Measurements from ENCODE around the gene EHMT1.
"Not testable (repeated sequence)": the region's sequence is repeated elsewhere in the genome, so short reads cannot be mapped to it uniquely, and the experiment has no call there.

EHMT1 gene

DNA sequence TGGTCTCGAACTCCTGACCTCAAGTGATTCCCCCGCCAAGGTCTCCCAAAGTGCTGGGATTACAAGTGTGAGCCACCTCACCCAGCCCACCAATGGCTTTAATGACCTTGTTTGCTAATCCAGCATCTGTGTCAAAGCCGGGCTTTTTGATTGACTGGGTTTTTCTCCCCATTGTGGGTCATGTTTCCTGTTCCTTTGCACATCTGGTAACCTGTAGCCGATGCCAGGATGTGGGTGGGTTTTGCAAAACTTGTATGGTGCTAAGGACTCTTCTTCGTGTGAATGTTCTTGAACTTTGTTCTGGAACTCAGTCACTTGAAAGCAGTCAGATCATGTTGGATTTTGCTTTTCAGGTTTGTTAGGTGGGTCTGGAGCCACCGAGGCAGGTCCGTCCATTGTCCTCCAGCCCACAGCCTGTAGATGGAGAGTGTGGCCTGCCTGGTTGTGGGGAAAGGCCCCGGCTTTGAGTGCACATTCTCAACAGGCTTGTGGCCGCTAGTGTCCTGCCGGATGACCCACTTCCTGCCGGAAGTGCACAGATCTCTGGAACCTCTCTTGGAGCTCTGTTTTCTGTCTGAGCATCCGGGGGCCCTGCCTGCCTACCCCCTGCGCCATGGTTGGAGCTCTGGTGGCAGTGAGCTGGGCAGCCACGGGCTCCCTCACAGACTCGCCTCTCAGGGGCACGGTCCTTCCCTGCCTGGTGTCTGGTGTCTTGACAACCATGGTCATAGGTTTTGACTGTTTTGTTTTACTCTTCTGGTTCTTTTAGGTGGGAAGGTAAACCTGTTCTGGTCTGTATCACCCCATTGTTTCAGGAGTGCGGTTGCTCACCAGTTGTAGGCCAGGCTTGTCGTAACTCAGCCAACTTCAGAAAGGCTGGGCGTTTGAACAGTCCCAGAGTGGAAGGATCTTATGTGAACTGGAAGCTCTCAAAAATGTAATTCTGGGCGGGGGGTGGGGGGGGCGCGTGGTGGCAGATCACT, 189.2 kb downstream of the EHMT1 start:
- Histone ChIP-seq H3K27me3 (ENCODE audit: insufficient read depth, poor library complexity, severe bottlenecking) (no peaks in the 10 kb centered on the region), H3K4me3 (replicated peaks; ENCODE audit: insufficient read depth, low read length) (no peak overlapping the region), H3K27ac (replicated peaks) (no peak overlapping the region)
- TF ChIP-seq GABPA (IDR thresholded peaks at IDR 0.05; ENCODE audit: low read depth) (no peak), POLR2AphosphoS5 (IDR thresholded peaks at IDR 0.05; ENCODE audit: low read depth) (no peak), SPI1 (IDR thresholded peaks at IDR 0.05; ENCODE audit: borderline replicate concordance, low read depth) (no peak)
- TF ChIP-seq, protein P1, sequence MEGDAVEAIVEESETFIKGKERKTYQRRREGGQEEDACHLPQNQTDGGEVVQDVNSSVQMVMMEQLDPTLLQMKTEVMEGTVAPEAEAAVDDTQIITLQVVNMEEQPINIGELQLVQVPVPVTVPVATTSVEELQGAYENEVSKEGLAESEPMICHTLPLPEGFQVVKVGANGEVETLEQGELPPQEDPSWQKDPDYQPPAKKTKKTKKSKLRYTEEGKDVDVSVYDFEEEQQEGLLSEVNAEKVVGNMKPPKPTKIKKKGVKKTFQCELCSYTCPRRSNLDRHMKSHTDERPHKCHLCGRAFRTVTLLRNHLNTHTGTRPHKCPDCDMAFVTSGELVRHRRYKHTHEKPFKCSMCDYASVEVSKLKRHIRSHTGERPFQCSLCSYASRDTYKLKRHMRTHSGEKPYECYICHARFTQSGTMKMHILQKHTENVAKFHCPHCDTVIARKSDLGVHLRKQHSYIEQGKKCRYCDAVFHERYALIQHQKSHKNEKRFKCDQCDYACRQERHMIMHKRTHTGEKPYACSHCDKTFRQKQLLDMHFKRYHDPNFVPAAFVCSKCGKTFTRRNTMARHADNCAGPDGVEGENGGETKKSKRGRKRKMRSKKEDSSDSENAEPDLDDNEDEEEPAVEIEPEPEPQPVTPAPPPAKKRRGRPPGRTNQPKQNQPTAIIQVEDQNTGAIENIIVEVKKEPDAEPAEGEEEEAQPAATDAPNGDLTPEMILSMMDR (IDR thresholded peaks at IDR 0.05; ENCODE audit: insufficient read depth, low read length), result no peak
- TF ChIP-seq, protein P2, sequence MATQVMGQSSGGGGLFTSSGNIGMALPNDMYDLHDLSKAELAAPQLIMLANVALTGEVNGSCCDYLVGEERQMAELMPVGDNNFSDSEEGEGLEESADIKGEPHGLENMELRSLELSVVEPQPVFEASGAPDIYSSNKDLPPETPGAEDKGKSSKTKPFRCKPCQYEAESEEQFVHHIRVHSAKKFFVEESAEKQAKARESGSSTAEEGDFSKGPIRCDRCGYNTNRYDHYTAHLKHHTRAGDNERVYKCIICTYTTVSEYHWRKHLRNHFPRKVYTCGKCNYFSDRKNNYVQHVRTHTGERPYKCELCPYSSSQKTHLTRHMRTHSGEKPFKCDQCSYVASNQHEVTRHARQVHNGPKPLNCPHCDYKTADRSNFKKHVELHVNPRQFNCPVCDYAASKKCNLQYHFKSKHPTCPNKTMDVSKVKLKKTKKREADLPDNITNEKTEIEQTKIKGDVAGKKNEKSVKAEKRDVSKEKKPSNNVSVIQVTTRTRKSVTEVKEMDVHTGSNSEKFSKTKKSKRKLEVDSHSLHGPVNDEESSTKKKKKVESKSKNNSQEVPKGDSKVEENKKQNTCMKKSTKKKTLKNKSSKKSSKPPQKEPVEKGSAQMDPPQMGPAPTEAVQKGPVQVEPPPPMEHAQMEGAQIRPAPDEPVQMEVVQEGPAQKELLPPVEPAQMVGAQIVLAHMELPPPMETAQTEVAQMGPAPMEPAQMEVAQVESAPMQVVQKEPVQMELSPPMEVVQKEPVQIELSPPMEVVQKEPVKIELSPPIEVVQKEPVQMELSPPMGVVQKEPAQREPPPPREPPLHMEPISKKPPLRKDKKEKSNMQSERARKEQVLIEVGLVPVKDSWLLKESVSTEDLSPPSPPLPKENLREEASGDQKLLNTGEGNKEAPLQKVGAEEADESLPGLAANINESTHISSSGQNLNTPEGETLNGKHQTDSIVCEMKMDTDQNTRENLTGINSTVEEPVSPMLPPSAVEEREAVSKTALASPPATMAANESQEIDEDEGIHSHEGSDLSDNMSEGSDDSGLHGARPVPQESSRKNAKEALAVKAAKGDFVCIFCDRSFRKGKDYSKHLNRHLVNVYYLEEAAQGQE (IDR thresholded peaks at IDR 0.05; ENCODE audit: insufficient replicate concordance, low read depth), result no peak
- no peak for DNase-seq (ENCODE audit: low read depth in 1 of 2, low spot score in 1 of 2)

DNA sequence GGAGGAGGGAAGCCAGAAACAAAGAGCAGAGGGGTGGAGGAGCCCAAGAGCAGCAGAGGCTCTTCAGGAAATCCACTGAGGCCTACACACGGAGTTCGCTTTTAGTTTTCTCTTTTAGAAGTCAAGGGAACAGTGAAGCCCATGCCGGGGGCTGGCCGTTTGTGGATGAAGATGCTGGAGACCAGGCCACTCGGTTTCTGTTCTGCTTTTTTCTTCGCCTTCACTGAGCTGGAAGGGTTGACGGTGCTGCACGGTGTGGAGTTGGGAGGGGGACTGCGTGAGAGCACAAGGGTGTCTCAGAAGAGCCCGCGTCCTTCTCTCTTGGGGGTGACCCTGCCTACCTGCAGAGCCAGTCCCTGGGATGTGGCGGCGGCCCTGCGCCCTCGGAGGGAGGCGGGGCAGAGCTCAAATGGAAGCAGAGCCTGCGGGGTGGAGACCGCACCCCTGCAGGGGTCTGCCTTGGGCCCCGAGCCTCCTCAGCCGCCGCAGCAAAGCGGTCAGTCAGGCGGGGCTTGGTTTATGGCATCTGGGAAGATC, 190.3 kb downstream of the EHMT1 start:
- Histone ChIP-seq H3K4me3 (replicated peaks; ENCODE audit: insufficient read depth, low read length) (no peak overlapping the region), H3K27ac (replicated peaks) (no peak overlapping the region), H3K27me3 (ENCODE audit: insufficient read depth, poor library complexity, severe bottlenecking) (no peaks in the 10 kb centered on the region)
- no peak for TF ChIP-seq SPI1 (IDR thresholded peaks at IDR 0.05; ENCODE audit: borderline replicate concordance, low read depth)
- TF ChIP-seq POLR2AphosphoS5 (IDR thresholded peaks at IDR 0.05; ENCODE audit: low read depth), result no peak
- TF ChIP-seq GABPA (IDR thresholded peaks at IDR 0.05; ENCODE audit: low read depth), result no peak
- TF ChIP-seq, protein P2 (IDR thresholded peaks at IDR 0.05; ENCODE audit: insufficient replicate concordance, low read depth), result no peak
- TF ChIP-seq, protein P1 (IDR thresholded peaks at IDR 0.05; ENCODE audit: insufficient read depth, low read length), result no peak
- DNase-seq (ENCODE audit: low read depth in 1 of 2, low spot score in 1 of 2), result no peak

DNA sequence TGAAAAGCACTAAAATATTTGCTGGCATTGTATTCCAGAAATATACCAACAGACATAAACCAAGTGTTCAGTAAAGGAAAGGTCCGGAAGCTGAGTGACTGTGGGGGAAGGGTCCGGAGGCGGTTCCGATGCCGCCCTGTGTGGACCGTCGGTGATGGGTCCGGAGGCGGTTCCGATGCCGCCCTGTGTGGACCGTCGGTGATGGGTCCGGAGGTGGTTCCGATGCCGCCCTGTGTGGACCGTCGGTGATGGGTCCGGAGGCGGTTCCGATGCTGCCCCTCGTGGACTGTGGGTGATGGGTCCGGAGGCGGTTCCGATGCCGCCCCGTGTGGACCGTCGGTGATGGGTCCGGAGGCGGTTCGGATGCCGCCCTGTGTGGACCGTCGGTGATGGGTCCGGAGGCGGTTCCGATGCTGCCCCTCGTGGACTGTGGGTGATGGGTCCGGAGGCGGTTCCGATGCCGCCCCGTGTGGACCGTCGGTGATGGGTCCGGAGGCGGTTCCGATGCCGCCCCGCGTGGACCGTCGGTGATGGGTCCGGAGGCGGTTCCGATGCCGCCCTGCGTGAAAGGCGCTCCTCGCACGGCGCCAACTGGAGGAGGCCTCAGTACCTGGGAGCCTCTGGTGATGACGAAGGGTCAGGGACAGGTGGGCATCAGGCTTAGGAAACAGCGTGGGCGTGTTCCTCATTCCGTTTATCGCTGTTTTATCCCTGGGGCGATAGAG, 191.1 kb downstream of the EHMT1 start:
- DNase-seq (ENCODE audit: low read depth in 1 of 2, low spot score in 1 of 2); H3K27me3 ChIP-seq (ENCODE audit: insufficient read depth, poor library complexity, severe bottlenecking); H3K4me3 ChIP-seq (replicated peaks; ENCODE audit: insufficient read depth, low read length); H3K27ac ChIP-seq (replicated peaks): not testable (repeated sequence)

DNA sequence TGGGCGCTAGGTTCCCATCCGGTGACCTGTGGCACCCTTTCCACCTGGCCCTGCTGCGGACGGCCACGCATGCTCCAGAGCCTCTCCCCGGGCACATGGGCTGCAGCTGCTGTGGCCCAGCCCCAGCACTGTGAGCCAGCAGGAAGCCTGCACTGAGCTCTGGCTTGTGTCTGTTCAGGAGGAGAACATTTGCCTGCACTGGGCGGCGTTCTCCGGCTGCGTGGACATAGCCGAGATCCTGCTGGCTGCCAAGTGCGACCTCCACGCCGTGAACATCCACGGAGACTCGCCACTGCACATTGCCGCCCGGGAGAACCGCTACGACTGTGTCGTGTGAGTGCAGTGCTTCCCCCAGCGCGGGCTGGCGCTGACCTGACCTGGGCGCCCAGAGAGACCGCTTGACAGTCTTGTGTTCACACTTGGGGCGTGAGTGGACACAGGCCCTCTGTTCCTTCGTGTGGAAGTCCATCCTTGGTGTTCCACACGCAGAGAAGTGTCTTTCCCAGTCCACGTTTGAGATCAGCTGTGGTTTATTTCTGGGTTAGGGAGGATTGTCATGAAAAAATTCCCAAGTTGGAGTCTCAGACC, 192.6 kb downstream of the EHMT1 start:
- no peak for DNase-seq (ENCODE audit: low read depth in 1 of 2, low spot score in 1 of 2)
- Histone ChIP-seq H3K4me3 (replicated peaks; ENCODE audit: insufficient read depth, low read length) (no peak overlapping the region), H3K27me3 (ENCODE audit: insufficient read depth, poor library complexity, severe bottlenecking) (no peaks in the 10 kb centered on the region), H3K27ac (replicated peaks) (no peak overlapping the region)
- TF ChIP-seq POLR2AphosphoS5 (IDR thresholded peaks at IDR 0.05; ENCODE audit: low read depth) (no peak), SPI1 (IDR thresholded peaks at IDR 0.05; ENCODE audit: borderline replicate concordance, low read depth) (no peak), GABPA (IDR thresholded peaks at IDR 0.05; ENCODE audit: low read depth) (no peak)
- TF ChIP-seq, protein P1 (IDR thresholded peaks at IDR 0.05; ENCODE audit: insufficient read depth, low read length), result no peak
- TF ChIP-seq, protein P2 (IDR thresholded peaks at IDR 0.05; ENCODE audit: insufficient replicate concordance, low read depth), result no peak
